Fibroblast of villous mesenchyme (primary cell): ENCODE results near the gene PKD1L1. TPM values are rescaled to one million over a fixed set of nuclear protein-coding genes. Genes with fewer than 3 reads are reported as not detected.

Experiments used
- DNase-seq: peaks from one replicate; pipeline ENCODE4 v3.0.0-alpha.2; 2010; ENCODE audit warnings: low read depth
- H3K4me3 ChIP-seq: 2 replicates; pipeline ENCODE4 v1.5.1; 2011; ENCODE audit warnings: low read depth, mild to moderate bottlenecking, low read length
- total RNA-seq: library from RNA; depleted of rRNA; stranded (reverse); fragments of >200 nt; gene quantifications from 2 replicates; pipeline ENCODE4 v1.2.3, GENCODE V29; 2012
- TF ChIP-seq, protein P1 (sequence below): IDR thresholded peaks from 2 replicates; pipeline ENCODE4 v1.5.1; 2012; ENCODE audit warnings: low read depth, mild to moderate bottlenecking, low read length; ENCODE audit not compliant: insufficient read depth

The PKD1L1 gene
- total RNA-seq, 1 donor: 0.43 TPM

DNA sequence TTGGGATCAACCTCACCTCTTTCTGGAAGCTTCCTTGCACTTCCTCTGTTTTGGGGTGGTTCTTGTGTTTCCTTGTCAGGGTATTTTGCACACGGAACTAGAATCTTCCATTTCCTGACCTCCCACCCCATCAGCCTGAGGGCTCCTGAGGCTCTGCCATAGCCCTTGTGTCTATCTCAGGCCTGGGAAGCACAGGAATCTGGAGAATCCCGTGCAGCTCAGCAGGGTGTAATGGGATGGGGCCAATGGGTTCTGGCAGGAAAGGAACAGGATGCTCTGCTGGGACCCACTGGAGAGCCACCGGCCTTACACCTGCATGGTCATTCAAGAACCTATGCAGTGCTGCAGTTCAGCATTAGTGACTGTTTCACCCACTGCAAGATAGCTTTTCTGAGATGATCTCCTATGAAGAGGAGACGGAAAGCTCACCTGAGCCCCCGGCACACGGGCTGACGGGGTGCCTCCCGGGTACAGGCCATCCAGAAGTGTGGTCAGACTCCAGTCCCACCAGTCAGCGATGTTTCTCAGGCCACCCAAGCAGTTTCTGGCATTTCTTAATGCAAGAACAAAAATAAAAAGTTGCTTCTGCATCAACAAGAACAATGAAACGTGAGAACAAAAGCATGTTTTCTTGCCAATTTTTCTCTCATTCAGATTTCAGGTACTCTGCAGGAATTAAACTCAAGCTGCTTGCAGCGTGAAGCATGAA, 133.2 kb downstream of the PKD1L1 start:
- TF ChIP-seq, protein P1, sequence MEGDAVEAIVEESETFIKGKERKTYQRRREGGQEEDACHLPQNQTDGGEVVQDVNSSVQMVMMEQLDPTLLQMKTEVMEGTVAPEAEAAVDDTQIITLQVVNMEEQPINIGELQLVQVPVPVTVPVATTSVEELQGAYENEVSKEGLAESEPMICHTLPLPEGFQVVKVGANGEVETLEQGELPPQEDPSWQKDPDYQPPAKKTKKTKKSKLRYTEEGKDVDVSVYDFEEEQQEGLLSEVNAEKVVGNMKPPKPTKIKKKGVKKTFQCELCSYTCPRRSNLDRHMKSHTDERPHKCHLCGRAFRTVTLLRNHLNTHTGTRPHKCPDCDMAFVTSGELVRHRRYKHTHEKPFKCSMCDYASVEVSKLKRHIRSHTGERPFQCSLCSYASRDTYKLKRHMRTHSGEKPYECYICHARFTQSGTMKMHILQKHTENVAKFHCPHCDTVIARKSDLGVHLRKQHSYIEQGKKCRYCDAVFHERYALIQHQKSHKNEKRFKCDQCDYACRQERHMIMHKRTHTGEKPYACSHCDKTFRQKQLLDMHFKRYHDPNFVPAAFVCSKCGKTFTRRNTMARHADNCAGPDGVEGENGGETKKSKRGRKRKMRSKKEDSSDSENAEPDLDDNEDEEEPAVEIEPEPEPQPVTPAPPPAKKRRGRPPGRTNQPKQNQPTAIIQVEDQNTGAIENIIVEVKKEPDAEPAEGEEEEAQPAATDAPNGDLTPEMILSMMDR: no peak
- no peak overlapping the region for H3K4me3 ChIP-seq
- DNase-seq: no peak

DNA sequence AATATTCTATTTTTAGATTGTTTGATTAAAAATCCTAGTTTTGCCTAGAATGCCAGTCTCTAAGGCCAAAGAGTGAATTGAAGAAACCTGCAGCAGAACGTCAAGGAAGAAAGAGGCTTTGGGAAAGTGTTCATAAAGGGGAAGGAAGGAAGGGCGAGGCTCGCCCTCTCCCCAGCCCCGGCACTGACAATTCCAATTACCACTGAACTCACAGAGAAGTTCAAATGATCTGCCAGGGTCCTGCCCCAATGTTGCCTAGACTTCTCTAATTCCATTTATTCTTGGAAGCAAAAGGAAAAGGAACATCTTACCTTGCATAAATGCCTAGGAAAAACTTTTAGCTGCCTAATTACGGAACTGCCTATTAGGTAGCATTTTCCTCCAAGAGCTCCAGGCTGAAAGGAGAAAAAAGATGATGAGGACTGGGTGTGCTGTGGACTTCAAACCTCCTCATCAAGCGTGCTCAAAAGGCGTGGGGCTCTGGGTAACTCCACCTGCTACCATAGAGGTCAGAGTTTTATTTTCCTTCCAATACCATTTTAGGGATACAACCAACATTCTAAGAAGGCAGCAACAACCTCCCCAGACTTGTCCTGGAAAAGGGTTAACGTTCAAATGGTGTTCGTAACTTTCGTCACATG, 134.5 kb downstream of the PKD1L1 start:
- TF ChIP-seq, protein P1: no peak
- DNase-seq: no peak
- H3K4me3 ChIP-seq: no peak overlapping the region

DNA sequence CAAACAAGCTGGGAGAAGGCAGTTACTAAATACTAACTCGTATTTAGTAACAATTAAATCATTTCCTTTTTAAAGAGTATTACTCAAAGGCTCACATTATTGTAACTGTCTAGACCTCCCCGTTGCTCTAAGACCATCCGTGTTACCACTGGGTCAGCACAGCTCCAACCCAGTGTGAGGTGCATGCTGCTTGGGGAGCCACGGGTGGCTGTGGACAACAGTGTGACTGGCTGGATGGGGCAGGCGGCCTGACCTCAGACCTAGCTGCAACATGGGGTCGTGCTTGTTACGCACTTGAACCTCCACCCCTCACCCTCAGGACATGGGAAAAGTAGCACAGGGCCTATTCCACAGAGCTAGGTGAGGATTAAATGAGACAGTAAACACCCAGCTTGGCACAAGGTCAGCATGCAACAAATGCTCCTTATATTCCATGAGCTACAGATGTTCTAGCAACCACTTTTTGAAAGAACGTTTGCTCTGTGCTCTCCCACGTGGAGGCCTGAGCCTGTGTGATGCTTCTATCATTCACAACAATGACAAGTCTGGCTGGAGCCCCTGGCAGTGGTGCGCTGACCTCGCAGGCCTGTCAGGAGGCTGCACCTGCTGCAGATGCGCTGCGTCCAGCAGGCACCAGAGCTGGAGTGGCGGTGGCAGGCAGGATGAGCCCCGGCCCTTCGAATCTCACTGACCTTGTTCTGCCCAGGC, 135.7 kb downstream of the PKD1L1 start:
- H3K4me3 ChIP-seq: no peak overlapping the region
- DNase-seq: no peak
- TF ChIP-seq, protein P1: no peak

DNA sequence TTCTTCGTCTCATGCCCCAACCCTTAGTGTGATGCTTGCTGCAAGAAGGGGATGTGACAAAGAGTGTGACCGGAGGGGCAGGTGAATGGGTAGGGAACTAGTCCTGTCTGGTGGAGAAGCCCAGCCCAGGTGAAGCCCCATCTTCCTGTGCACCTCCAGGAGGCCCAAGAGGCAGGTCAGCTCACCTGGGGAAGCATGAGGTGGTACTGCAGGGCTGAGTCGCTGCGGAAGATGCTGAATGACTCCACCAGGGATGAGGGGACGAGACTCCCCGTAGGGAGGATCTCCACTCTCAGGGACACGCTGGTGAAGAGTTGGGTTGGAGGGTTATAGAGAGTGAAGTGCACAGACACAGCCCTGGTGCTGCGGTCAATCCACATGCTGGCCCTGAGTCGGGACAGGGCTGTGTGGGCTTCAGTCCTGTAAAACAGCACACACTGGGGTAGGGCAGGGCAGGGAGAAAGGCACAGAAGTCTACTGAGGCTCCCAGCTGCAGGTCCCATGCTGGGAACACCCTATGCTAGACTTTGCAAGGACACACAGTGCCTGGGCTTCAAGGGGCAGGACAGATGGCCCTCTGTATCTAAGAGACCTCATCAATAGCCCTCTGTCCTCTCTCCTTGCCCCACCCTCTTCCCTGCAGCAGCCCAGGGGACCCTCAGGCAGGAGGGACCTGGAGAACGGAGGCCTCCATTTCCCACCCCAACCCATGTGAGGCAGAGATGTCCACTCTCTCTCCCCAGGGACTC, 136.5 kb downstream of the PKD1L1 start:
- TF ChIP-seq, protein P1: no peak
- no peak for DNase-seq
- no peak overlapping the region for H3K4me3 ChIP-seq

DNA sequence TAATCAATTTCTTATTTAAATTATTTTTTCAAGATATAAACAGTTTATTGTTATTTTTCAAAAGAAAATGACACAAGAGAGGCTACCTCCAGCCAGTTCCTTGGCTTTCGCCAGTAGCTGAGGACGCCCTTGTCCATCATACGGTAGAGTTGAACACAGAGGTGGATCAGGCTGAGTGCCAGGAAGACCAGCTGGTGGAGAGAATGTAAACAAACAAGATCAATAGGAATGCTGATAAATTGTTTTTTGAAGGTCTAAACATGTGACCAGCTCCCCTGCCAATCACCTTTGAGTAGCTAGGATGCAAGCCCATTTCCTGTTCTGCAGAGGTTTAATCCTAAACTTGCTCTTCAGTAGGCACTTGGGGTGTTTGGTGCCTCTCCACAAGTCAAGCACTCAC, 138.9 kb downstream of the PKD1L1 start:
- H3K4me3 ChIP-seq: no peak overlapping the region
- TF ChIP-seq, protein P1: no peak
- no peak for DNase-seq

DNA sequence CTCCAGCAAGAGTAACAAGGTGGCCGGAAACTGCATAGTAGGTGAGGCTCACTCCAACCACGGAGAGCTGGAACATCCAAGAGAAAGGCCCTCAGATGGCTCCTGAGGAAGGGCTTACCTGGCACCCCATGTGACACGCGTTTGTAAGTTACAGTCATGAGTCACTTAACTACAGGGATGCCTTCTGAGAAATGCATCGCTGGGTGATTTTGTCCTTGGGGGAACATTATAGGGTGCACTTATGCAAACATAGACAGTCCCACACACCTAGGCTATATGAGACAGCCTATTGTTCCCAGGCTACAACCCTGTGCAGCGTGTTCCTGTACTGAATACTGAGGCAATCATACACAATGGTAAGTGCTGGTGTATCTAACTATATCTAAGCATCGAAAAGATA, 139.9 kb downstream of the PKD1L1 start:
- no peak overlapping the region for H3K4me3 ChIP-seq
- no peak for DNase-seq
- TF ChIP-seq, protein P1: no peak
